GM21529 (cell line): ENCODE data around the gene HOXA6.

Experiments
- ATAC-seq: cut with Tn5 transposase; IDR thresholded peaks from one replicate; pipeline ENCODE4 v1.9.1; 2021; ENCODE audit not compliant: unreplicated experiment

Gene HOXA6

GRCh38 chr7:27151931-27152815 is 4.6 kb upstream of the HOXA6 start, which contains the start of gene HOXA3:
HOXA3 (minus strand) TSS chr7:27152583; CDS start chr7:27110640, 41,943 bp downstream.
- no peak for ATAC-seq

GRCh38 chr7:27151341-27151930 is 3.9 kb upstream of the HOXA6 start:
- ATAC-seq, result no peak

GRCh38 chr7:27150568-27151340 is 3.2 kb upstream of the HOXA6 start:
- peak; percentile 86 for ATAC-seq

GRCh38 chr7:27149842-27150567 is 2.4 kb upstream of the HOXA6 start:
- no peak for ATAC-seq

- ATAC-seq, result no peak
Measured at GRCh38 chr7:27148756-27149641, 1.4 kb upstream of the HOXA6 start.

- no peak for ATAC-seq
Measured at GRCh38 chr7:27148031-27148755, 619 bp upstream of the HOXA6 start.

GRCh38 chr7:27146491-27147198 is 929 bp downstream of the HOXA6 start:
- ATAC-seq, result no peak

- ATAC-seq, result no peak
Measured at GRCh38 chr7:27145914-27146412, 1.6 kb downstream of the HOXA6 start.

- no peak for ATAC-seq
Measured at GRCh38 chr7:27145165-27145913, 2.2 kb downstream of the HOXA6 start.

GRCh38 chr7:27144781-27145164 is 2.8 kb downstream of the HOXA6 start:
- no peak for ATAC-seq

- ATAC-seq, result no peak
Measured at GRCh38 chr7:27143950-27144780, 3.4 kb downstream of the HOXA6 start.

- no peak for ATAC-seq
Measured at GRCh38 chr7:27143023-27143949, 4.3 kb downstream of the HOXA6 start, which contains the start of gene HOXA5. HOXA5 (minus strand) TSS chr7:27143681; CDS start chr7:27143607, 74 bp downstream.

- ATAC-seq, result no peak
Measured at GRCh38 chr7:27142580-27143022, 5.0 kb downstream of the HOXA6 start.

GRCh38 chr7:27141923-27142579 is 5.5 kb downstream of the HOXA6 start:
- ATAC-seq, result no peak
